ENCODE results near the gene ABI1.

Gene ABI1

GRCh38 chr10:26765549-26765948 lies 95.2 kb downstream of the ABI1 start:
- no peak for DNase-seq (ENCODE audit: low read depth)

- DNase-seq (ENCODE audit: low read depth), result no peak
Measured at GRCh38 chr10:26759008-26759407, 101.8 kb downstream of the ABI1 start.

GRCh38 chr10:26755443-26755903 lies 105.3 kb downstream of the ABI1 start:
- DNase-seq (ENCODE audit: low read depth), result peak; percentile 56

GRCh38 chr10:26746061-26746460 lies 114.7 kb downstream of the ABI1 start:
- DNase-seq (ENCODE audit: low read depth), result no peak

GRCh38 chr10:26743841-26744240 lies 116.9 kb downstream of the ABI1 start:
- DNase-seq (ENCODE audit: low read depth), result no peak

- DNase-seq (ENCODE audit: low read depth), result no peak
Measured at GRCh38 chr10:26743091-26743490, 117.7 kb downstream of the ABI1 start.

- no peak for DNase-seq (ENCODE audit: low read depth)
Measured at GRCh38 chr10:26741368-26741767, 119.4 kb downstream of the ABI1 start.

GRCh38 chr10:26739071-26739631 lies 121.6 kb downstream of the ABI1 start:
- DNase-seq (ENCODE audit: low read depth), result no peak

GRCh38 chr10:26738301-26738911 lies 122.4 kb downstream of the ABI1 start:
- DNase-seq (ENCODE audit: low read depth), result no peak

GRCh38 chr10:26737730-26738129 lies 123.0 kb downstream of the ABI1 start:
- DNase-seq (ENCODE audit: low read depth), result no peak

- DNase-seq (ENCODE audit: low read depth), result no peak
Measured at GRCh38 chr10:26735435-26735834, 125.3 kb downstream of the ABI1 start.

GRCh38 chr10:26733750-26734568 lies 126.8 kb downstream of the ABI1 start:
- no peak for DNase-seq (ENCODE audit: low read depth)

GRCh38 chr10:26730552-26730951 lies 130.2 kb downstream of the ABI1 start:
- no peak for DNase-seq (ENCODE audit: low read depth)

- no peak for DNase-seq (ENCODE audit: low read depth)
Measured at GRCh38 chr10:26729395-26729794, 131.4 kb downstream of the ABI1 start.

GRCh38 chr10:26728957-26729356 lies 131.8 kb downstream of the ABI1 start:
- no peak for DNase-seq (ENCODE audit: low read depth)

- DNase-seq (ENCODE audit: low read depth), result no peak
Measured at GRCh38 chr10:26727005-26727404, 133.8 kb downstream of the ABI1 start.

- peak; percentile 73 for DNase-seq (ENCODE audit: low read depth)
Measured at GRCh38 chr10:26725837-26726727, 134.7 kb downstream of the ABI1 start.

GRCh38 chr10:26723016-26723415 lies 137.7 kb downstream of the ABI1 start:
- no peak for DNase-seq (ENCODE audit: low read depth)

GRCh38 chr10:26721561-26721960 lies 139.2 kb downstream of the ABI1 start:
- no peak for DNase-seq (ENCODE audit: low read depth)

GRCh38 chr10:26717476-26717875 lies 143.3 kb downstream of the ABI1 start:
- DNase-seq (ENCODE audit: low read depth), result no peak

GRCh38 chr10:26715137-26715487 lies 145.6 kb downstream of the ABI1 start:
- DNase-seq (ENCODE audit: low read depth), result no peak

- DNase-seq (ENCODE audit: low read depth), result no peak
Measured at GRCh38 chr10:26714415-26715136, 146.2 kb downstream of the ABI1 start.
